ENCODE data around the gene RPLP1.

GRCh38 chr15:69489073-69489571 is 36.5 kb downstream of the RPLP1 start:
- TF ChIP-seq ZNF274 (IDR thresholded peaks at IDR 0.05; ENCODE audit: low read length) (no peak), ZNF274 (tag by site-specific recombination; IDR thresholded peaks at IDR 0.05; ENCODE audit: borderline replicate concordance) (no peak), ZNF707 (tag by site-specific recombination; IDR thresholded peaks at IDR 0.05) (no peak), CTCF (tag by site-specific recombination; IDR thresholded peaks at IDR 0.05) (no peak), REST (tag by site-specific recombination; IDR thresholded peaks at IDR 0.05) (no peak), ZNF561 (tag by site-specific recombination; IDR thresholded peaks at IDR 0.05; ENCODE audit: borderline replicate concordance) (no peak), ZNF473 (tag by site-specific recombination; IDR thresholded peaks at IDR 0.05) (no peak), ZNF248 (tag by site-specific recombination; IDR thresholded peaks at IDR 0.05) (no peak), BCL6B (tag by site-specific recombination; IDR thresholded peaks at IDR 0.05) (no peak), SP2 (tag by site-specific recombination; IDR thresholded peaks at IDR 0.05) (no peak), ZFP37 (tag by site-specific recombination; IDR thresholded peaks at IDR 0.05) (no peak), PRDM10 (tag by site-specific recombination; IDR thresholded peaks at IDR 0.05) (no peak), ZBTB21 (tag by site-specific recombination; IDR thresholded peaks at IDR 0.05) (no peak), ZNF580 (tag by site-specific recombination; IDR thresholded peaks at IDR 0.05) (no peak), ZNF280D (tag by site-specific recombination; IDR thresholded peaks at IDR 0.05) (no peak)

Measured in HEK293 (cell line).